Lower lobe of right lung (tissue), 2 donors: Measurements from ENCODE around the gene ZCCHC14. TPM values are rescaled to one million over a fixed set of nuclear protein-coding genes. Genes with fewer than 3 reads are reported as not detected.
"Not testable (repeated sequence)": the region's sequence is repeated elsewhere in the genome, so short reads cannot be mapped to it uniquely, and the experiment has no call there.

ENCODE experiments used
- ATAC-seq, 2 donors: fragments of 200-7000 bp; cut with Tn5 transposase; one replicate each; pipeline ENCODE4 v1.9.1; 2020 to 2022; ENCODE audit warnings: mild to moderate bottlenecking in 2 of 2, moderate library complexity in 2 of 2
- DNase-seq: peaks from one replicate; pipeline ENCODE4 v3.0.0-alpha.2; 2020
- H3K27ac ChIP-seq: fragments of 200-600 bp; one replicate; pipeline ENCODE4 v1.8.0; 2022
- H3K27me3 ChIP-seq: fragments of 200-600 bp; one replicate; pipeline ENCODE4 v1.8.0; 2022; ENCODE audit warnings: low read depth
- H3K36me3 ChIP-seq: fragments of 200-600 bp; one replicate; pipeline ENCODE4 v1.8.0; 2022; ENCODE audit warnings: mild to moderate bottlenecking
- H3K4me1 ChIP-seq: fragments of 200-600 bp; one replicate; pipeline ENCODE4 v1.8.0; 2022
- H3K4me3 ChIP-seq: fragments of 200-600 bp; one replicate; pipeline ENCODE4 v1.8.0; 2022; ENCODE audit warnings: mild to moderate bottlenecking
- H3K9me3 ChIP-seq: fragments of 200-600 bp; one replicate; pipeline ENCODE4 v1.8.0; 2022
- CTCF ChIP-seq: fragments of 200-600 bp; IDR thresholded peaks from one replicate; pipeline ENCODE4 v1.8.0; 2022; ENCODE audit warnings: antibody characterized with exemption, mild to moderate bottlenecking
- intact Hi-C: fragments of 100-400 bp; cut with DNase I; formaldehyde crosslinking; loops from one replicate; pipeline ENCODE4 v1.11.0; 2022
- total RNA-seq: library from RNA; stranded (reverse); fragmentation: NEBNext Ultra II Directional; extraction: Animal tissue kit (Norgen Biotek cat#: 25700); gene quantifications from one replicate; pipeline ENCODE4 v1.2.1, GENCODE V29; 2021
- donor health status: DM: no; HTN: yes; CAD: no; lungs with severe emphysema.

Gene ZCCHC14
- total RNA-seq, 1 donor from 2014 or later, result 23.9 TPM

GRCh38 chr16:87391950-87392820, 100.6 kb downstream of the ZCCHC14 start, which contains the start of gene MAP1LC3B:
Gene MAP1LC3B, plus strand, starts transcription at chr16:87392336. Its CDS starts 92 bp downstream, at chr16:87392428.
- DNase-seq (peak; percentile 96), ATAC-seq (peak; percentile 92 to 96)
- H3K4me1 ChIP-seq, result peaks cover 54% of the 10 kb centered on the region
- H3K27ac ChIP-seq, result peak within 1 kb of the TSS; percentile 99
- no peaks in the 10 kb centered on the region for H3K36me3 ChIP-seq
- peak within 1 kb of the TSS; percentile 73 for H3K4me3 ChIP-seq
- no peak for TF ChIP-seq CTCF
- H3K9me3 ChIP-seq, result no peaks in the 10 kb centered on the region
- H3K27me3 ChIP-seq, result no peaks in the 10 kb centered on the region
- intact Hi-C loops, result no loop called here

GRCh38 chr16:87391324-87391949, 101.4 kb downstream of the ZCCHC14 start:
- H3K36me3 ChIP-seq, result no peaks in the 10 kb centered on the region
- H3K9me3 ChIP-seq, result no peaks in the 10 kb centered on the region
- H3K4me1 ChIP-seq, result peaks cover 59% of the 10 kb centered on the region
- peak overlapping the region; percentile 99 for H3K27ac ChIP-seq
- peak overlapping the region; percentile 73 for H3K4me3 ChIP-seq
- H3K27me3 ChIP-seq, result no peaks in the 10 kb centered on the region
- ATAC-seq (peak; percentile 52 to 67), DNase-seq (peak; percentile 89)
- TF ChIP-seq CTCF, result no peak
- intact Hi-C loops, result no loop called here

GRCh38 chr16:87390641-87391323, 102.0 kb downstream of the ZCCHC14 start:
- peaks cover 59% of the 10 kb centered on the region for H3K4me1 ChIP-seq
- peak overlapping the region; percentile 73 for H3K4me3 ChIP-seq
- no peaks in the 10 kb centered on the region for H3K9me3 ChIP-seq
- no peaks in the 10 kb centered on the region for H3K36me3 ChIP-seq
- intact Hi-C loops, result no loop called here
- no peak for ATAC-seq
- H3K27me3 ChIP-seq, result no peaks in the 10 kb centered on the region
- no peak for TF ChIP-seq CTCF
- peak; percentile 26 for DNase-seq
- peak overlapping the region; percentile 99 for H3K27ac ChIP-seq

DNA sequence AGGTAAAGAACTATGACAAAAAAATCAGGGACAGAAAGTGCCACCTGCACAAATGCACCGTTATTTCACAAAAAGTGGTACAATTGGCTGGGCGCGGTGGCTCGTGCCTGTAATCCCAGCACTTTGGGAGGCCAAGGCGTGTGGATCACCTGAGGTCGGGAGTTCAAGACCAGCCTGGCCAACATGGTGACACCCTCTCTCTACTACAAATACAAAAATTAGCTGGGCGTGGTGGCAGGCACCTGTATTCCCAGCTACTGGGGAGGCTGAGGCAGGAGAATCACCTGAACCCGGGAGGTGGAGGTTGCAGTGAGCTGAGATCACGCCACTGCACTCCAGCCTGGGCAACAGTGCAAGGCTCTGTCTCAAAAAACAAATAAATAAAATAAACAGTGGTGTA, 102.9 kb downstream of the ZCCHC14 start:
- H3K27me3 ChIP-seq, ATAC-seq, H3K9me3 ChIP-seq, H3K4me3 ChIP-seq, H3K36me3 ChIP-seq, intact Hi-C loops, H3K27ac ChIP-seq: not testable (repeated sequence)
- peak; percentile 11 for DNase-seq
- peaks cover 53% of the 10 kb centered on the region for H3K4me1 ChIP-seq

DNA sequence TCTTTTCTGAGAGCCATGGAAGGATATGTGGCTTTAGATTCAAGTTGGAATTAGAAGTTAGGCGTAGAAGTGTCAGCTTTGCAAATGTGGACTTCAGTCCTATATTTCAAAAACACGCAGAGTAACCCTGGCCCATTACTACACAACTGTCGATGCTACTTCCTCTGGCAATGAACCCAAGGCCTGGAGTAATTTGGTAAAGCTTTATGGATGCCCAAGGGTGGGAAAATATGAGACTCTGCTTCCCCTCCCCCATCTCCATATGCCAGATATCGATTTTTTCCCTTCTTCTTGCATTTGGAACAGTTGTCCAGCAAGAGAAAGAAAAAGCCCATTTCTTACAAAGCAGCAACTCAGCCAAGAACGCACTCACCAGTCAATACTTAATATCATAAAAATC, 103.6 kb downstream of the ZCCHC14 start:
- Histone ChIP-seq H3K9me3 (no peaks in the 10 kb centered on the region), H3K27ac (peak overlapping the region; percentile 86), H3K4me1 (peaks cover 53% of the 10 kb centered on the region), H3K27me3 (no peaks in the 10 kb centered on the region), H3K36me3 (no peaks in the 10 kb centered on the region), H3K4me3 (no peak overlapping the region)
- TF ChIP-seq CTCF, result no peak
- DNase-seq (no peak), ATAC-seq (no peak)
- intact Hi-C loops, result no loop called here
